Fibroblast of skin of right quadriceps (primary cell): ENCODE results near the gene DHX8.
"Not testable (repeated sequence)": the region's sequence is repeated elsewhere in the genome, so short reads cannot be mapped to it uniquely, and the experiment has no call there.

Experiments used
- DNase-seq: peaks from one replicate; pipeline ENCODE4 v3.0.0-alpha.2; 2013

Gene DHX8

DNA sequence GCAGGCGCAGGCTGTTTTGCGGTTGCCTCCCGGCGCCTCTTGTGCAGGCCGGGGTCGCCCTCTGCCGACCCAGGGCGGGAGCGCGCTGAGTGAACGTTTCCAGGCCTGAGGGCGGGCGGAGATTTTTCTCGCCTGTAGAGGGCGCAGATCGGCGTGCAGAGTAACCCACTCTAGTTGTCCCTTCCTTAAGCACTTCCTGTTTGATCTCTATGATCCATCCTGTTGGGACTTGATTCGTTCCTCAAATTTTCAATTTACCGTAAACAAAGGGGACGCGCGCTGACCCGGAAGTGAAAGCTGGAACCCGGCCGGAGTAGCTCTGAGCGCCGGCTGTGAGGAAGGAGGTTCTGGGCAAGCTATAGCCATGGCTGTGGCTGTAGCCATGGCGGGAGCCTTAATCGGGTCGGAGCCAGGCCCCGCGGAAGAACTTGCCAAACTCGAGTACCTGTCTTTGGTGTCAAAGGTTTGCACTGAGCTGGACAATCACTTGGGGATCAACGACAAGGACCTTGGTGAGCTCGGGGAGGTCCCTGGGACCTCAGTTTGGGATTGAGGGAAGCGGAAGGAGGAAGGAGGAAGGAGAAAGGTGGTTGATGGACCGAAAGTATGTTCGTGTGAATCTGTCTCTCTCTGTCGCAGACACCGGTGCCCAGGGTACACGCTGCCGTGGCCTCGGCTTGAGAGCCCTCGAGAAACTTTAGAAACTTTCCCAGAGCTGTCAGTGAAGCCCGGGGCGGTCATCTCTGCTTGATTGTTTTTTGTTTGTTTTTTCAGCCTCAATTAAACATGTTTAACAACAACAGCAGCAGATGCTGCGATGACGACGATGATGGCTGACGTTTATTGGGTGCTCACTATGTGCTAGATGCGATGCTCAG is at the start of gene DHX8:
DHX8 (plus strand) TSS at position 302 of the 878 bp plus-strand sequence; CDS start at position 365, 63 bp downstream.
- DNase-seq = peak; percentile 99

DNA sequence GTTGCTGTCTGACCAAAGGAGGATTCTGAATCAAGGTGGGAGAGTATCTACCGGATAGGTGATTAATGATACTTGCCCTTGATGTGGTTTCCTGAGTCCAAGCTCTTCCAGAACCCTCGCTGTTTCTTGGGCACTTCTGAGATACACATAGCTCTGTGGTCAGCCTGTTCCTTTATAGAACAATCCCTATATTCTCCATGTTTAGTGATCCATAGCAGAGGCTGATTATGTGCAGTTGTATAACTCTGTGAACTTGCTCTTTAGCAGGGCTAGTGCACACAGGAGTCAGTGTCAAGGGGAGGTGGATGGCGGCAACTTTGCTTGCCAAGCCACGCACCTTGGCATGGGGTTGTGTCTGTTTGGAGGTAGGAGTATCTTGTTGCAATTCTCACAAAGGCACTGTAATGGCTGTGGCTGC is 48.9 kb upstream of the DHX8 start:
- DNase-seq = no peak

- no peak for DNase-seq
These were observed 46.0 kb upstream of the DHX8 start for GRCh38 chr17:43437756-43438155.

GRCh38 chr17:43438626-43439025 is 45.1 kb upstream of the DHX8 start:
- no peak for DNase-seq

DNA sequence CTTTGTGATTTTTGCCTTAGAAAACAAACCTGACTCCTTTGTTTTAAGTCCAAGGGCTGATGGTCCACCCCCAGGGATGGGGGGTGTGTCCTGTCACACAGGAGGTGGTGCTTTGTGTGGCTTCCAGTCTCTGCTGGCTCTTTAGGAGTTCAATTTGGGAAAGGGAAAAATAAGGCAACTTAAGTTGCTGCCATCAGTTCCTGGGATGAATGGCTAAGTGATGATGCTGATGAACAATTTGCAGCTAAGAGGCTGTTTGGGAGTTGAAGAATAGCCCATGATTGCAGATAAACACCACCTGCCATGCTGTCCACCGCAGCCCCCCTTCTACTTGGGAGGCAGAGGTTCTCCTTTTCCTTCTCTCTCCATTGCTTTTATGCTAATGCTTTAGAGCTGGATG is 44.7 kb upstream of the DHX8 start:
- no peak for DNase-seq

DNA sequence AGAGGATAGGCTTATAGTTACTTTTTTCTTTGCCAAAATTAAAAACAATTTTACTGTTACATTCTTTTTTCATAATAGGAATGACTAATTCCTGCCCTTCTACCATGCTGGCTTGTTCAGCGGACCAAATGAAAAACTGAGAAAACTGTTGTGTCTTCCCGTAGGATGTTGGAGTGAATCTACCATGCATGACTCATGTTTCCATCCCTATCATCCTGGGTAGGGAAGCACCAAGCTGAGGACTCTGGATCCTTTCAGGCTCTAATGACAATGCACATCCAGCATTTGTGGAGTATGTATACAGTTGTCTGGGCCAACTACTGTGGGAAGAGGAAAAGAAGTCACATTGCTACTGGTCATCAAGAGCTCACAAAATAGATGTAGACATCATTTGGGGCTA is 41.1 kb upstream of the DHX8 start:
- peak; percentile 34 for DNase-seq

- no peak for DNase-seq
These were observed 40.4 kb upstream of the DHX8 start for GRCh38 chr17:43443381-43443780.

DNA sequence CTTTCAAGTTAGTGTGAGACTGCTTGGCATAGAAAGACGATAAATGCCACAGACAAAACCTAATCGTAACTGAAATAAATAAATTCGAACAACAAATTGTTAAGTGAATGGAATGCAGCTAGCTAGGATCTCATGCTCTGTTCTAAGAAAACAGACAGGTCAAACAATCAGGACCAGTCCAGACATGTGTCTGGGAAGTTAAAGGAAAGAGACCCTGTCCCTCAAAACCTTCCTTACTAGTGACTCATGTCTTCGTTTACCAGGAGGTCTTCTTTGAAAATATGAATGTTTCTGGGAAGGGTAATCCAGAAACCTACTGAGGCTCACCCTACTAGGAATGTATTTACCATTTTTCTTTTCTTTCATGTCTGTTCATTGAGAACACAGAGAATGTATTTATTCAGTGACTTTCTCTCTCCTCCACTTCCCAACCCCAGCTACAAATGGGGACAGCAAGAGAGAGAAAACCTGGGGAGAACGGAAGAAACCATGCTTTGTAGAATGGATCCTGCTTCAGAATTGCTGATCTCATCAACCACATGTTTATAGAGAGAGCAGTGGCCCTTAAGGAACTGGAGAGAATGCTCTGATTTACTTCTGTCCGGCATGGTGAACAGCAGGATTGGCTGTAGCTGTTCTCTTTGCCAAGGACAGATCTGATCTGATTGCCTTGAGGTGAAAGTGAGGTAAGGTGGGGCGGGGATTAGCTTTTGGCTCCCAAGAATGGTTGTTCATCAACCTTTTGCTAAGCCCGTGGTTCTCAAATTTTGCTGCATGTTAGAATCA is 39.4 kb upstream of the DHX8 start:
- no peak for DNase-seq

- no peak for DNase-seq
These were observed 38.7 kb upstream of the DHX8 start for GRCh38 chr17:43445009-43445589.

GRCh38 chr17:43446773-43447172 is 37.0 kb upstream of the DHX8 start:
- no peak for DNase-seq

GRCh38 chr17:43448720-43449469 is 34.9 kb upstream of the DHX8 start:
- no peak for DNase-seq

GRCh38 chr17:43449470-43450248 is 34.1 kb upstream of the DHX8 start:
- DNase-seq = no peak

DNA sequence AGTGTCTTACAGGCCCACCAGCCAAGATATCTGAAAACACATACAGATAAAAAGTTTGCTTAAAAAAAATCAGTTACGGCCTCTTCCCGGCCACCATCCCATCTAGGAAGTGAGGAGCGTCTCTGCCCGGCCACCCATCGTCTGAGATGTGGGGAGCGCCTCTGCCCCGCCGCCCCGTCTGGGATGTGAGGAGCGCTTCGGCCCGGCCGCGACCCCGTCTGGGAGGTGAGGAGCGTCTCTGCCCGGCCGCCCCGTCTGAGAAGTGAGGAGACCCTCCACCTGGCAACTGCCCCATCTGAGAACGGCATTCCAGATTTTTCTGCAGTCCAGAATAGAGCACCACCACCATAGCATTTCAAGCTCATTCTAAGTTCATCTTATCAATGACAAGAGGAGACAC is 33.0 kb upstream of the DHX8 start:
- not testable (repeated sequence) for DNase-seq

- DNase-seq = not testable (repeated sequence)
These were observed 32.0 kb upstream of the DHX8 start for GRCh38 chr17:43451741-43452140.

DNA sequence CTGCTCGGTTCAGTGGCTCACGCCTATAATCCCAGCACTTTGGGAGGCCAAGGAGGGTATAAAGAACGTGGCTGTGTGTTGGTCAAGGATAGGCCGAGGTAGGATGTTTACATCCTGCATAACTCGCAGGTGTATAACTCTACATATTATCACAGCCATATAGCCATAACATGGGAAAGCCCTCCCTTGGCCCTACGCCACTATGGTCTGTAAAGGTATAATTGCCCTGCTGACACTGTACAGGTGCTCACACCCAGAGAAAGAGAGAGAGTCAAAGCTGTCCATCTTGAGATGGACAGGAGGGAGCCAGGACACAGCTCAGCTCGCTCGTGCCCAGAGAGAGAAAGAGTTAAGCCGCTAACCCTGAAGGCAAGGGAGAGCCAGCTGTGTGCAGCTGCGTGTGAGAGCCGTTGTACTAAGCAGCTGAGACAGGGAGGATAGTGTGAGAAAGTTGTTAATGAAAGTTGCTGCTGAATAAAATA is 30.4 kb upstream of the DHX8 start:
- no peak for DNase-seq

- DNase-seq = no peak
These were observed 28.9 kb upstream of the DHX8 start for GRCh38 chr17:43454868-43455267.

DNA sequence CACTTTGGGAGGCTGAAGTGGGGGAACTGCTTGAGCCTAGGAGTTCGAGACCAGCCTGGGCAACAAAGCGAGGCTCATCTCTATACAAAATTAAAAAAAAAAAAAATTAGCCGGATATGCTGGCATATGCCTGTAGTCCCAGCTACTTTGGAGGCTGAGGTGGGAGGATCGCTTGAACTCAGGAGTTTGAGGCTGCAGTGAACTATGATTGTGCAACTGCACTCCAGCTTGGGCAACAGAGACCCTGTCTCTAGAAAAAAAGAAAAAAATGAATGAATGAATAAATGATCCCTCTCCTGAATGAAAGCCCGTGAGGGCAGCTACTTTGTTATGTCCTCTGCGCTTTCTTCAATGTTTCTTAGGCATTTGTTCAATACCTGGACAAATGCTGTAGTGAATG is 27.7 kb upstream of the DHX8 start:
- DNase-seq = no peak

DNA sequence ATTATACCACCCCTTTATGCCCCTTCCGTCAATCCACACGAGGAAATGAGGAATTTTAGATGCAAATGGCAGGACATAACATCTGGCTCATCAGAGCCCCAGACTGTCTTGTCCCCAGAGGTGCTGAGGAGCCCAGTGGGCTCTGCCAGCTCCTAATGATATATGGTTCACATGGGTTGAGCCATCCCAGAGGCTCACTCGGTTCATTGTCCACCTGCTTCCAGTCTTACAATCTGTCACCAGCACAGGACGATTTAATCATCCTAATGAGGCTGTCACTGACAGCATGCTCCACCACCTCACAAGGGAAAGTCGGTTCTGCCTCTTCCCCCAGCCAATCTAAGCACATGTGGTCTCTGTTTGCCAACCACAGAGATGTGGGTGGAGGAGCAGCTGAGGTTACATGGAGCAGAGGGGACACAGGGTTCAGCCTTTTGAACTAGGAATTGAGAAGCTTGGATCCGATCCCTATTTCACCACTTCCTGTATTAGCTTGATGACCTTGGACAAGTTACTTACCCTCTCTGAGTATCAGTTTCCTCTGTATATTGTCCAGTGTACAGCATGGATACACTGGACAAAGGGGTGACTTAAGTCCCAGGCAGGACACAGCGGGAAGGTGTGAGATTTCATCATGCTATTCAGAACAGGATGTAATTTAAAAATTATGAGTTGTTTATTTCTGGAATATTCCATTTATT is 27.0 kb upstream of the DHX8 start:
- DNase-seq = peak; percentile 28

GRCh38 chr17:43457362-43457692 is 26.4 kb upstream of the DHX8 start:
- DNase-seq = no peak

DNA sequence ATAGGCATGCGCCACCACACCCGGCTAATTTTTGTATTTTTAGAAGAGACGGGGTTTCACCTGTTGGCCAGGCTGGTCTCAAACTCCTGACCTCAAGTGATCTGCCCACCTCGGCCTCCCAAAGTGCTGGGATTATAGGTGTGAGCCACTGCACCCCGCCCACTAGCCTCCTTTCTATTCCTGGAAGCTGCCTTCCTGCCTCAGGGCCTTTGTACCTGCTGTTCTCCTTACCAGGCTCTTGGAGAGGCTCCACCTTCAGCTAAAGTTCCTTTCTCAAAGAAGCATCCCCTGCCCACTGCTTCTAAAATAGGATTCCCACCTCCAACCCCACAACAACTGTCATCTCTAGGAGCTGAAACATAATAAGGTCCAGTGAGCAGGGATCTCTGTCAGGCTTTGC is 23.9 kb upstream of the DHX8 start:
- DNase-seq = not testable (repeated sequence)

- no peak for DNase-seq
These were observed 22.6 kb upstream of the DHX8 start for GRCh38 chr17:43461185-43461584.
